ENCODE measurements around the gene ATRX.

DNA sequence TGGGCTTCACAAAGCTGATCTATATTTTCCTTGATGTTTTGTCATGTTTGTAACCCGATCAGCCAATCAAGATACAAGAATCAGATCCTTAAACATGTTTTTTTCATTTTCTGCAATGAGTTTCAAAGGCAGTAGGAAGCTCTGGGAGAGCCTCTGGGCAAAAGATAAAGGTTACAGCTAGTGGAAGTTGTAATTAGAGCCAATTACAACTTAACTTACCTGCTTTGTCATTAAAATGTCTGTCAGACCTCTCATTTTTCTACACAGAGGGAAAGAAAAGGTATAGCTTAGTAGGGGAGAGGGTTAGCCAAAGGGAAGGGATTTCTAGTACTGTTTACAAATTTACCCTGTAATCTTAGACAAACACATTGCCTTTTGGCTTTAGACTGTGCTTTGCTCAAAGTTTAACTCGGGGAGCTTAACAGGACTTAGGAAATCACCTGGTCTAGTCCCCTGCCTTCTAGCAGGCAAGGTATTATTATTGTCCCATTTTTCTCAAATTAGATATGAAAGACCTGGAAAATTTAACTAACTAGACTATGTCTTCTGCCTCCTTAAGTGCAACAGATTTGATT lies 283.0 kb downstream of the ATRX start:
- TF ChIP-seq, protein P1, sequence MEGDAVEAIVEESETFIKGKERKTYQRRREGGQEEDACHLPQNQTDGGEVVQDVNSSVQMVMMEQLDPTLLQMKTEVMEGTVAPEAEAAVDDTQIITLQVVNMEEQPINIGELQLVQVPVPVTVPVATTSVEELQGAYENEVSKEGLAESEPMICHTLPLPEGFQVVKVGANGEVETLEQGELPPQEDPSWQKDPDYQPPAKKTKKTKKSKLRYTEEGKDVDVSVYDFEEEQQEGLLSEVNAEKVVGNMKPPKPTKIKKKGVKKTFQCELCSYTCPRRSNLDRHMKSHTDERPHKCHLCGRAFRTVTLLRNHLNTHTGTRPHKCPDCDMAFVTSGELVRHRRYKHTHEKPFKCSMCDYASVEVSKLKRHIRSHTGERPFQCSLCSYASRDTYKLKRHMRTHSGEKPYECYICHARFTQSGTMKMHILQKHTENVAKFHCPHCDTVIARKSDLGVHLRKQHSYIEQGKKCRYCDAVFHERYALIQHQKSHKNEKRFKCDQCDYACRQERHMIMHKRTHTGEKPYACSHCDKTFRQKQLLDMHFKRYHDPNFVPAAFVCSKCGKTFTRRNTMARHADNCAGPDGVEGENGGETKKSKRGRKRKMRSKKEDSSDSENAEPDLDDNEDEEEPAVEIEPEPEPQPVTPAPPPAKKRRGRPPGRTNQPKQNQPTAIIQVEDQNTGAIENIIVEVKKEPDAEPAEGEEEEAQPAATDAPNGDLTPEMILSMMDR (IDR thresholded peaks at IDR 0.05) = no peak
- no peak for TF ChIP-seq POLR2A (IDR thresholded peaks at IDR 0.05)
